ENCODE measurements around the gene CD177. TPM values are rescaled to one million over a fixed set of nuclear protein-coding genes. Genes with fewer than 3 reads are reported as not detected.

Gene CD177
- total and polyA plus RNA-seq, 2 of the 8 experiments (the other 6 are each of a cell fraction or from before 2014, with no cell fraction given) = 3.4 to 10.0 TPM

GRCh38 chr19:43409415-43409814, 55.9 kb downstream of the CD177 start:
- no peak for FAIRE-seq

More at GRCh38 chr19:43409415-43409814, 55.9 kb downstream of the CD177 start:
- DNase-seq (ENCODE audit: low read depth in 1 of 2, low spot score in 2 of 2) = no peak
- no peak overlapping the region for H3K56ac ChIP-seq (replicated peaks; ENCODE audit: insufficient read length, low read depth, low read length)
- no peak overlapping the region for H2AK5ac ChIP-seq (ENCODE audit: low read depth, low read length)
- no peak overlapping the region for H2BK12ac ChIP-seq (ENCODE audit: low read depth, low read length)
- no peak overlapping the region for H2AFZ ChIP-seq (ENCODE audit: low read length)
- no peaks in the 10 kb centered on the region for H3K36me3 ChIP-seq (ENCODE audit: control insufficient read depth in 2 of 4, insufficient read depth in 4 of 4, low read length in 3 of 4)
- H4K20me1 ChIP-seq (replicated peaks in 1 of 2; ENCODE audit: control insufficient read depth in 1 of 2, insufficient read depth in 2 of 2, low read length in 2 of 2) = no peaks in the 10 kb centered on the region
- no peak for TF ChIP-seq CHD2 (IDR thresholded peaks at IDR 0.05; ENCODE audit: low read length)
- H3K4me1 ChIP-seq (replicated peaks in 1 of 4; ENCODE audit: control insufficient read depth in 3 of 4, insufficient read depth in 4 of 4, low read length in 3 of 4) = peaks cover 0 to 6% (median 3%) of the 10 kb centered on the region in 4 experiments; a peak in 5 of 7 replicates
- no peak overlapping the region for H3K27ac ChIP-seq (ENCODE audit: low read depth, low read length)
- H2BK5ac ChIP-seq (ENCODE audit: low read depth, low read length) = no peak overlapping the region
- no peak overlapping the region for H3K18ac ChIP-seq (ENCODE audit: extremely low read depth, low read length)
- H3K23me2 ChIP-seq (ENCODE audit: low read depth, low read length) = no peaks in the 10 kb centered on the region
- no peak overlapping the region for H4K8ac ChIP-seq (ENCODE audit: extremely low read depth, insufficient read depth, low read length)
- no peak overlapping the region for H4K5ac ChIP-seq (ENCODE audit: insufficient read length, low read depth, low read length)
- no peak overlapping the region for H3K4ac ChIP-seq (replicated peaks; ENCODE audit: insufficient read length, low read depth, low read length)
- H2BK15ac ChIP-seq (ENCODE audit: low read length) = no peak overlapping the region
- H2BK120ac ChIP-seq (replicated peaks; ENCODE audit: low read depth, low read length) = no peak overlapping the region
- H2BK20ac ChIP-seq (ENCODE audit: low read length) = no peak overlapping the region
- no peak overlapping the region for H3K23ac ChIP-seq (ENCODE audit: insufficient read length)
- H3K4me2 ChIP-seq (ENCODE audit: insufficient read depth in 1 of 2, low read depth in 2 of 2, low read length in 2 of 2) = no peak overlapping the region
- H3K4me3 ChIP-seq (ENCODE audit: extremely low read depth in 1 of 4, insufficient read depth in 2 of 4, low read depth in 3 of 4, low read length in 4 of 4) = no peak overlapping the region
- H3K14ac ChIP-seq (ENCODE audit: insufficient read length) = no peak overlapping the region
- H3K9me3 ChIP-seq (ENCODE audit: insufficient read depth in 2 of 2, low read depth in 1 of 2, low read length in 1 of 2) = peaks cover 3 to 5% of the 10 kb centered on the region in 2 experiments; a peak in 2 of 4 replicates
- H3K79me1 ChIP-seq (ENCODE audit: low read depth, low read length) = no peaks in the 10 kb centered on the region
- POLR2A ChIA-PET (ENCODE audit: partially characterized antibody) = interaction anchor here (0.8 kb wide), 1 partner anchor 9 kb away, joined by 3 read pairs; no protein-coding TSS in a partner anchor
- H3K27me3 ChIP-seq (replicated peaks in 1 of 4; ENCODE audit: control insufficient read depth in 3 of 4, extremely low read depth in 1 of 4, insufficient read depth in 3 of 4, low read length in 3 of 4) = 0 out of 7 replicates have a peak, but pooled peaks cover 0 to 4% (median 0%) of the 10 kb centered on the region in 4 experiments
- no peak overlapping the region for H4K91ac ChIP-seq (replicated peaks; ENCODE audit: insufficient read length, low read length)
- no peaks in the 10 kb centered on the region for H3K79me2 ChIP-seq (ENCODE audit: control insufficient read depth in 1 of 2, insufficient read depth in 2 of 2, low read length in 2 of 2)
- 58% methylated on average over 1 of the region's 1 CpG; no CpG with 5 or more reads in 1 of the 2 experiments for WGBS, 2 experiments (ENCODE audit: extremely low coverage in 1 of 2, insufficient coverage in 1 of 2, insufficient read length in 1 of 2, insufficient replicate concordance in 2 of 2, low coverage in 1 of 2, low lambda C conversion rate in 2 of 2, missing lambda C conversion rate in 1 of 2)
- CTCF ChIA-PET (ENCODE audit: partially characterized antibody) = interaction anchor here (1.0 kb wide), 1 partner anchor 23 kb away, joined by 4 read pairs; no protein-coding TSS in a partner anchor
- H3K9ac ChIP-seq (replicated peaks in 1 of 4; ENCODE audit: extremely low read depth in 1 of 4, low read depth in 3 of 4, low read length in 3 of 4) = no peak overlapping the region
